ENCODE measurements around the gene LAMA3. TPM values are rescaled to one million over a fixed set of nuclear protein-coding genes. Genes with fewer than 3 reads are reported as not detected.

Gene LAMA3
- total and polyA plus RNA-seq, 2 of the 13 experiments (the other 11 are each of a cell fraction or from before 2014, with no cell fraction given): 0.45 to 2.2 TPM

GRCh38 chr18:23884681-23885375 lies 195.6 kb downstream of the LAMA3 start (continued):
- TF ChIP-seq HNRNPK (IDR thresholded peaks at IDR 0.05; ENCODE audit: low read depth, low read length, poor library complexity, severe bottlenecking) (peak; percentile 10), ZNF672 (CRISPR knock-in tag; IDR thresholded peaks at IDR 0.05) (0 out of 2 replicates have a peak, but pooled peaks have one; percentile 51)

- intact Hi-C loops (cut with micrococcal nuclease; ENCODE audit: unreplicated experiment) (no loop called here), in situ Hi-C loops (cut with HindIII; ENCODE audit: extremely low pct_ligation_motif_present, low pct_unique_long_range_greater_than_20kb) (no loop called here)
- H3K9me3 ChIP-seq (ENCODE audit: low read length): no peaks in the 10 kb centered on the region
- H2AFZ ChIP-seq (ENCODE audit: low read length): no peak overlapping the region
- no peak overlapping the region for H3K4me3 ChIP-seq (replicated peaks in 1 of 3; ENCODE audit: insufficient read depth in 1 of 3, low read depth in 2 of 3, low read length in 3 of 3)
- H4K20me1 ChIP-seq (ENCODE audit: insufficient read depth, low read length): no peaks in the 10 kb centered on the region
- WGBS (ENCODE audit: low lambda C conversion rate): 89% methylated on average over 2 of the region's 2 CpGs
- H3K27me3 ChIP-seq (ENCODE audit: control insufficient read depth in 1 of 2, insufficient read depth in 2 of 2, low read length in 2 of 2): no peaks in the 10 kb centered on the region
- ChIA-PET POLR2A (interaction anchor here (0.6 kb wide), 1 partner anchor 236 kb away, joined by 3 read pairs; no protein-coding TSS in a partner anchor), CTCF (ENCODE audit: low intra/inter-chr PET ratio, low total read pairs) (no interaction called here)
- H3K36me3 ChIP-seq (replicated peaks in 1 of 2; ENCODE audit: control insufficient read depth in 1 of 2, insufficient read depth in 2 of 2, low read length in 2 of 2): no peaks in the 10 kb centered on the region
- H3K27ac ChIP-seq (ENCODE audit: extremely low read length, insufficient read depth, low read length): no peak overlapping the region
- FAIRE-seq: no peak
- no peak for ATAC-seq
- H3K4me2 ChIP-seq (ENCODE audit: low read depth, low read length): no peak overlapping the region
- peaks cover 30% of the 10 kb centered on the region for H3K4me1 ChIP-seq (ENCODE audit: insufficient read depth, low read length)
- no peaks in the 10 kb centered on the region for H3K79me2 ChIP-seq (ENCODE audit: insufficient read depth, low read length)
- no TSS peak for BruUV-seq (replicated peaks)
- no peak for DNase-seq (ENCODE audit: low spot score)
- TF ChIP-seq THAP9 (CRISPR knock-in tag; IDR thresholded peaks at IDR 0.05; ENCODE audit: borderline replicate concordance) (no peak), TAF15 (IDR thresholded peaks at IDR 0.05; ENCODE audit: low read depth, low read length, poor library complexity, severe bottlenecking) (no peak), ZBTB3 (CRISPR knock-in tag; IDR thresholded peaks at IDR 0.05; ENCODE audit: borderline replicate concordance, low read depth) (no peak), ZNF75D (CRISPR knock-in tag; IDR thresholded peaks at IDR 0.05; ENCODE audit: borderline replicate concordance) (no peak), BCL6 (CRISPR knock-in tag; IDR thresholded peaks at IDR 0.05) (no peak), ZFP36L2 (CRISPR knock-in tag; IDR thresholded peaks at IDR 0.05) (no peak), KDM3A (CRISPR knock-in tag; IDR thresholded peaks at IDR 0.05; ENCODE audit: low read depth) (no peak)
- no peak overlapping the region for H3K9ac ChIP-seq (ENCODE audit: insufficient read depth, low read depth, low read length)
Measured at GRCh38 chr18:23885750-23886149, 196.5 kb downstream of the LAMA3 start.
